PC-9 (cell line): ENCODE results near the gene ZNF787. TPM values are rescaled to one million over a fixed set of nuclear protein-coding genes. Genes with fewer than 3 reads are reported as not detected.
A peak's percentile ranks its signal among the peaks of the same experiment; 100 is the strongest.

Experiments used
- BruUV-seq: library from RNA; stranded (reverse); fragments of 400-500 nt; replicated peaks from 2 replicates; lab custom pipeline; 2021; lab: Mats Ljungman, UMichigan
- CTCF ChIA-PET: fragments of 300-600 bp; sonication (Branson Sonifier 250); formaldehyde crosslinking; loops from one replicate; lab custom pipeline; 2022; ENCODE audit warnings: antibody characterized with exemption; lab: Charles Lee
- POLR2A ChIA-PET: fragments of 300-600 bp; sonication (Branson Sonifier 250); formaldehyde crosslinking; loops from one replicate; lab custom pipeline; 2022; ENCODE audit warnings: antibody characterized with exemption; ENCODE audit not compliant: unreplicated experiment; lab: Charles Lee
- DNase-seq, 2 experiments: peaks; one replicate each; pipeline versions ENCODE4 v3.0.0 to v3.0.0-alpha.2; 2015 to 2022; ENCODE audit warnings: mixed read lengths in 1 of 2
- H2AFZ ChIP-seq: fragments of 200-600 bp; sonication (generic); 2 replicates; pipeline ENCODE4 v1.8.1; 2017; ENCODE audit warnings: antibody characterized with exemption
- H3F3A ChIP-seq: fragments of 200-600 bp; sonication (generic); 2 replicates; pipeline ENCODE4 v1.8.1; 2017; ENCODE audit warnings: antibody characterized with exemption, mild to moderate bottlenecking, low read depth; ENCODE audit not compliant: insufficient read depth
- H3K27ac ChIP-seq: fragments of 200-600 bp; sonication (generic); 2 replicates; pipeline ENCODE4 v1.6.1; 2016; ENCODE audit warnings: mixed run types
- H3K27me3 ChIP-seq: fragments of 200-600 bp; sonication (generic); 2 replicates; pipeline ENCODE4 v1.6.1; 2016; ENCODE audit warnings: low read depth, mixed run types; ENCODE audit not compliant: insufficient read depth
- H3K36me3 ChIP-seq: fragments of 200-600 bp; sonication (generic); 2 replicates; pipeline ENCODE4 v1.6.1; 2016; ENCODE audit warnings: low read depth, mixed run types
- H3K4me1 ChIP-seq: fragments of 200-600 bp; sonication (generic); replicated peaks from 2 replicates; pipeline ENCODE4 v1.6.1; 2016; ENCODE audit warnings: mixed run types; ENCODE audit not compliant: insufficient read depth
- H3K4me2 ChIP-seq: fragments of 200-600 bp; sonication (generic); 2 replicates; pipeline ENCODE4 v1.6.1; 2017; ENCODE audit warnings: mixed run types
- H3K4me3 ChIP-seq: fragments of 200-600 bp; sonication (generic); 2 replicates; pipeline ENCODE4 v1.6.1; 2016; ENCODE audit warnings: mixed run types
- H3K79me2 ChIP-seq: fragments of 200-600 bp; sonication (generic); 2 replicates; pipeline ENCODE4 v1.6.1; 2017; ENCODE audit warnings: low read depth, mixed run types
- H3K9me2 ChIP-seq: fragments of 200-600 bp; sonication (generic); 2 replicates; pipeline ENCODE4 v1.8.1; 2017; ENCODE audit warnings: mild to moderate bottlenecking; ENCODE audit not compliant: insufficient read depth
- H3K9me3 ChIP-seq: fragments of 200-600 bp; sonication (generic); 2 replicates; pipeline ENCODE4 v1.8.1; 2016; ENCODE audit warnings: low read depth; ENCODE audit not compliant: insufficient read depth
- H4K20me1 ChIP-seq: fragments of 200-600 bp; sonication (generic); 2 replicates; pipeline ENCODE4 v1.8.1; 2017; ENCODE audit not compliant: insufficient read depth
- CTCF ChIP-seq: fragments of 200-600 bp; sonication (generic); conservative IDR thresholded peaks from 2 replicates; pipeline ENCODE4 v1.6.1; 2017; ENCODE audit warnings: mixed run types, antibody characterized with exemption, mild to moderate bottlenecking, moderate library complexity
- EZH2 ChIP-seq: fragments of 200-600 bp; sonication (generic); IDR thresholded peaks from 2 replicates; pipeline ENCODE4 v1.8.0; 2017; ENCODE audit warnings: antibody characterized with exemption, low read depth
- intact Hi-C: fragments of 100-400 bp; cut with micrococcal nuclease; formaldehyde crosslinking; loops from one replicate; pipeline ENCODE4 v1.10.0; 2022; ENCODE audit not compliant: unreplicated experiment
- total RNA-seq: library from RNA; stranded (reverse); gene quantifications from 2 replicates; pipeline ENCODE4 v1.2.3, GENCODE V29; 2021

Gene ZNF787
- total RNA-seq, 1 experiment from 2014 or later = 51.4 TPM

- TF ChIP-seq CTCF = no peak
- no peak for TF ChIP-seq EZH2
- no peaks in the 10 kb centered on the region for H3K36me3 ChIP-seq
- no peaks in the 10 kb centered on the region for H3K9me2 ChIP-seq
- H3K4me3 ChIP-seq = no peak overlapping the region
- BruUV-seq = no TSS peak
- peaks cover 24% of the 10 kb centered on the region for H3K4me1 ChIP-seq
- H3K27ac ChIP-seq = no peak overlapping the region
- H3K4me2 ChIP-seq = no peak overlapping the region
- POLR2A ChIA-PET = no interaction called here
- no peak overlapping the region for H2AFZ ChIP-seq
- no peaks in the 10 kb centered on the region for H3K27me3 ChIP-seq
- CTCF ChIA-PET = no interaction called here
- no peaks in the 10 kb centered on the region for H4K20me1 ChIP-seq
- H3F3A ChIP-seq = peaks cover 23% of the 10 kb centered on the region; the same call in 1 of the 2 replicates
- no peak for DNase-seq
- H3K79me2 ChIP-seq = no peaks in the 10 kb centered on the region
- intact Hi-C loops = no loop called here
- H3K9me3 ChIP-seq = no peaks in the 10 kb centered on the region
Measured at GRCh38 chr19:56136362-56136761, 15.3 kb upstream of the ZNF787 start.

DNA sequence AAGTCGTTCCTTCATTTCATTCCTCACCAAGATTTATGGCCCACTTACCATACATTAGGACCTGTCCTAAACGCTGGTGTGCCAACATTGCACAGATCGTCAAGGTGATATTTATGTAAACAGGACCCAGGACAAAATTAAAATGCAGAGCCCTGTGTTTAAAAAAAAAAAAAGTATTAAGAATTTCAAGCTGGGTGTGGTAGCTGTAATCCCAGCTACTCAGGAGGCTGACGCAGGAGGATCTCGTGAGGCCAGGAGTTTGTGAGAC, 13.5 kb upstream of the ZNF787 start:
- intact Hi-C loops = no loop called here
- H3K27me3 ChIP-seq = no peaks in the 10 kb centered on the region
- no peak for DNase-seq
- no peaks in the 10 kb centered on the region for H3K9me2 ChIP-seq
- TF ChIP-seq CTCF (no peak), EZH2 (no peak)
- H3K79me2 ChIP-seq = no peaks in the 10 kb centered on the region
- BruUV-seq = no TSS peak
- no peak overlapping the region for H3K4me2 ChIP-seq
- no peaks in the 10 kb centered on the region for H4K20me1 ChIP-seq
- ChIA-PET POLR2A (interaction anchor here (0.6 kb wide), 1 partner anchor 978 kb away, joined by 6 read pairs; no protein-coding TSS in a partner anchor), CTCF (no interaction called here)
- H3F3A ChIP-seq = peaks cover 23% of the 10 kb centered on the region; the same call in 1 of the 2 replicates
- peaks cover 16% of the 10 kb centered on the region for H3K4me1 ChIP-seq
- H3K4me3 ChIP-seq = no peak overlapping the region
- no peak overlapping the region for H2AFZ ChIP-seq
- H3K36me3 ChIP-seq = no peaks in the 10 kb centered on the region
- H3K27ac ChIP-seq = no peak overlapping the region
- no peaks in the 10 kb centered on the region for H3K9me3 ChIP-seq

GRCh38 chr19:56133858-56134653, 13.0 kb upstream of the ZNF787 start:
- no TSS peak for BruUV-seq
- peak overlapping the region; percentile 24; the same call in 1 of the 2 replicates for H3K4me2 ChIP-seq
- no peak overlapping the region for H3K4me3 ChIP-seq
- no peaks in the 10 kb centered on the region for H3K9me2 ChIP-seq
- no peaks in the 10 kb centered on the region for H3K36me3 ChIP-seq
- H3K79me2 ChIP-seq = no peaks in the 10 kb centered on the region
- ChIA-PET CTCF (no interaction called here), POLR2A (interaction anchor here (0.7 kb wide), 1 partner anchor 13 kb away, joined by 5 read pairs; the partner anchor contains the start of gene ZNF787)
- no peaks in the 10 kb centered on the region for H4K20me1 ChIP-seq
- peaks cover 23% of the 10 kb centered on the region; the same call in 1 of the 2 replicates for H3F3A ChIP-seq
- H3K27me3 ChIP-seq = no peaks in the 10 kb centered on the region
- no peak overlapping the region for H3K27ac ChIP-seq
- intact Hi-C loops = no loop called here
- DNase-seq = peak in 1 of 2 experiments; percentile 61
- H3K9me3 ChIP-seq = no peaks in the 10 kb centered on the region
- TF ChIP-seq CTCF (no peak), EZH2 (no peak)
- H2AFZ ChIP-seq = no peak overlapping the region
- H3K4me1 ChIP-seq = peaks cover 16% of the 10 kb centered on the region
